K562 (cell line): ENCODE measurements around the gene SAPCD1. TPM values are rescaled to one million over a fixed set of nuclear protein-coding genes. Genes with fewer than 3 reads are reported as not detected.
A peak's percentile ranks its signal among the peaks of the same experiment; 100 is the strongest.

Source experiments
- FIP1L1 ChIP-seq: fragments of 200-400 bp; formaldehyde crosslinking; IDR thresholded peaks from 2 replicates; pipeline ENCODE4 v1.6.1; 2018; ENCODE audit warnings: mild to moderate bottlenecking, low read depth, low read length; ENCODE audit not compliant: poor library complexity, severe bottlenecking
- HEY1 ChIP-seq: fragments of 250-450 bp; sonication (Bioruptor Pico); IDR thresholded peaks from 2 replicates; pipeline ENCODE4 v1.5.0; 2020; ENCODE audit warnings: mild to moderate bottlenecking, moderate library complexity, borderline replicate concordance
- HOXB6 ChIP-seq: fragments of 250-450 bp; sonication (Bioruptor Pico); IDR thresholded peaks from 2 replicates; pipeline ENCODE4 v1.5.1; 2022; ENCODE audit warnings: mild to moderate bottlenecking, borderline replicate concordance
- NR2C2 ChIP-seq, 2 experiments: fragments of 200-800 bp in 1 of 2; sonication (Bioruptor generic) in 1 of 2; sonication (generic) in 1 of 2; formaldehyde crosslinking in 1 of 2; IDR thresholded peaks; 2 replicates each; pipeline versions ENCODE4 v1.6.1 to v1.8.0; 2016 to 2022; ENCODE audit warnings: mild to moderate bottlenecking in 1 of 2, missing compliant biosample characterization in 1 of 2, missing genetic modification characterization in 1 of 2, missing genetic modification reagents in 1 of 2
- PHB ChIP-seq: fragments of 250-450 bp; sonication (Bioruptor Pico); IDR thresholded peaks from 2 replicates; pipeline ENCODE4 v1.5.0; 2021
- RB1 ChIP-seq: fragments of 450-650 bp; IDR thresholded peaks from 2 replicates; pipeline ENCODE4 v1.6.1; 2017; ENCODE audit warnings: low read depth, mild to moderate bottlenecking
- RHOXF2B ChIP-seq: fragments of 250-450 bp; sonication (Bioruptor Pico); conservative IDR thresholded peaks from 2 replicates; pipeline ENCODE4 v1.5.1; 2021
- SLC30A9 ChIP-seq: fragments of 250-450 bp; sonication (Bioruptor Pico); IDR thresholded peaks from 2 replicates; pipeline ENCODE4 v1.8.0; 2022; ENCODE audit warnings: mild to moderate bottlenecking, moderate library complexity
- ZNF263 ChIP-seq: sonication (generic); formaldehyde crosslinking; IDR thresholded peaks from 2 replicates; pipeline ENCODE4 v1.8.0; 2022; ENCODE audit warnings: mild to moderate bottlenecking, missing genetic modification reagents, borderline replicate concordance
- ZNF274 ChIP-seq: IDR thresholded peaks from 2 replicates; pipeline ENCODE4 v1.6.1; 2011; ENCODE audit warnings: low read depth, mild to moderate bottlenecking, low read length, moderate library complexity, borderline replicate concordance
- ZNF445 ChIP-seq: fragments of 250-450 bp; sonication (Bioruptor Pico); IDR thresholded peaks from 2 replicates; pipeline ENCODE4 v1.4.0; 2020; ENCODE audit warnings: low read depth, mild to moderate bottlenecking, moderate library complexity
- ZNF695 ChIP-seq: fragments of 450-650 bp; formaldehyde crosslinking; IDR thresholded peaks from 2 replicates; pipeline ENCODE4 v1.4.0; 2020; ENCODE audit warnings: mild to moderate bottlenecking, moderate library complexity
- ZNF79 ChIP-seq: fragments of 250-450 bp; sonication (Bioruptor Pico); IDR thresholded peaks from 2 replicates; pipeline ENCODE4 v1.4.0; 2020; ENCODE audit warnings: low read depth, mild to moderate bottlenecking, moderate library complexity
- polyA plus RNA-seq, 8 experiments: library from polyadenylated mRNA; depleted of rRNA in 4 of 8; stranded (reverse) in 5 of 8; unstranded in 3 of 8; fragments of >200 nt; fragmentation: Nextera tagmentation in 2 of 8; fragmentation: Illumina TruSeq in 1 of 8; extraction: Ambion mirVana in 2 of 8; extraction: Trizol in 1 of 8; gene quantifications; 2 replicates each; pipeline versions ENCODE4 v1.2.1 to v1.2.3, GENCODE V29; 2011 to 2014; ENCODE audit warnings: inconsistent platforms in 1 of 8, missing spikeins in 1 of 8
- total RNA-seq, 7 experiments: library from RNA; depleted of rRNA in 6 of 7; stranded (reverse); fragments of >200 nt in 6 of 7; fragmentation: Illumina TruSeq in 2 of 7; extraction: Trizol in 2 of 7; gene quantifications; 2 replicates each; pipeline versions ENCODE4 v1.2.1 to v1.2.3, GENCODE V29; 2011 to 2021; ENCODE audit warnings: low replicate concordance in 1 of 7
- TF ChIP-seq, protein P1 (sequence below): fragments of 200-600 bp; sonication (generic); IDR thresholded peaks from one replicate; pipeline ENCODE4 v1.6.1; 2012; ENCODE audit warnings: mild to moderate bottlenecking, low read depth, low read length, inconsistent platforms
- TF ChIP-seq, protein P2 (sequence below): sonication (generic); formaldehyde crosslinking; IDR thresholded peaks from 2 replicates; pipeline ENCODE4 v1.8.0; 2023; ENCODE audit warnings: mild to moderate bottlenecking, missing genetic modification reagents

The SAPCD1 gene
- total and polyA plus RNA-seq, 9 of the 15 experiments (the other 6 are each of a cell fraction or from before 2014, with no cell fraction given), result 2.6 to 30.2 (median 7.4) TPM

DNA sequence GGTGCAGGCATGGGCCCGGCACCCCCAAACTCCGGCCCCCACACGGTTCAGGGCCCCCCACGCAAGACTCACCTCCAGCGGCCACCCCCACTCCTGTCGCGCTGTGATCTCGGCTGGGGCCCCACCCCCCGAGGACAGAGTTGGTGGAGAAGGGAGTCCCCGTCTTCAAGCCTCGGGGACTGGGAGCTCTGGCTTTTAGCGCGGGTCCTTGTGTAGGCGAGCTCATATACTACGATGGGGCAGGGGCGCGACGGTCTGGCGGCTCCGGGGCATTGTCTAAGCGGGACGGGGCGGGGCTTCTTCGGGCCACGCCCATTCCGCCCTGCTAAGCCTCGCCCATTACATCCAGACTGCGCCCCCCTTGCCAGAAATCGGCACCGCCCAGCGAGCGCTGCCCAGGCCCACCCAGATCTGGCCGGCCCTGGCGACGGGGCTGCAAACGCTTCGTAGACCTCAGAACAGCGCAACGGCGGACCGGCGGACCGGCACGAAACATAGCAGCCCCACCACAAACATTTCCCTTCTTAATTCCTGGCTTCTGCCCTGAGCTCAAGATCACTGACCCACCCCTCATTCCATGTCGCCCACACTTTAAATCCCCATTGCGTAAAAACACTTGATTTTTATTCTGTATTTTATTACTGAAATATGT lies 32.4 kb upstream of the SAPCD1 start (continued):
- TF ChIP-seq, protein P1, sequence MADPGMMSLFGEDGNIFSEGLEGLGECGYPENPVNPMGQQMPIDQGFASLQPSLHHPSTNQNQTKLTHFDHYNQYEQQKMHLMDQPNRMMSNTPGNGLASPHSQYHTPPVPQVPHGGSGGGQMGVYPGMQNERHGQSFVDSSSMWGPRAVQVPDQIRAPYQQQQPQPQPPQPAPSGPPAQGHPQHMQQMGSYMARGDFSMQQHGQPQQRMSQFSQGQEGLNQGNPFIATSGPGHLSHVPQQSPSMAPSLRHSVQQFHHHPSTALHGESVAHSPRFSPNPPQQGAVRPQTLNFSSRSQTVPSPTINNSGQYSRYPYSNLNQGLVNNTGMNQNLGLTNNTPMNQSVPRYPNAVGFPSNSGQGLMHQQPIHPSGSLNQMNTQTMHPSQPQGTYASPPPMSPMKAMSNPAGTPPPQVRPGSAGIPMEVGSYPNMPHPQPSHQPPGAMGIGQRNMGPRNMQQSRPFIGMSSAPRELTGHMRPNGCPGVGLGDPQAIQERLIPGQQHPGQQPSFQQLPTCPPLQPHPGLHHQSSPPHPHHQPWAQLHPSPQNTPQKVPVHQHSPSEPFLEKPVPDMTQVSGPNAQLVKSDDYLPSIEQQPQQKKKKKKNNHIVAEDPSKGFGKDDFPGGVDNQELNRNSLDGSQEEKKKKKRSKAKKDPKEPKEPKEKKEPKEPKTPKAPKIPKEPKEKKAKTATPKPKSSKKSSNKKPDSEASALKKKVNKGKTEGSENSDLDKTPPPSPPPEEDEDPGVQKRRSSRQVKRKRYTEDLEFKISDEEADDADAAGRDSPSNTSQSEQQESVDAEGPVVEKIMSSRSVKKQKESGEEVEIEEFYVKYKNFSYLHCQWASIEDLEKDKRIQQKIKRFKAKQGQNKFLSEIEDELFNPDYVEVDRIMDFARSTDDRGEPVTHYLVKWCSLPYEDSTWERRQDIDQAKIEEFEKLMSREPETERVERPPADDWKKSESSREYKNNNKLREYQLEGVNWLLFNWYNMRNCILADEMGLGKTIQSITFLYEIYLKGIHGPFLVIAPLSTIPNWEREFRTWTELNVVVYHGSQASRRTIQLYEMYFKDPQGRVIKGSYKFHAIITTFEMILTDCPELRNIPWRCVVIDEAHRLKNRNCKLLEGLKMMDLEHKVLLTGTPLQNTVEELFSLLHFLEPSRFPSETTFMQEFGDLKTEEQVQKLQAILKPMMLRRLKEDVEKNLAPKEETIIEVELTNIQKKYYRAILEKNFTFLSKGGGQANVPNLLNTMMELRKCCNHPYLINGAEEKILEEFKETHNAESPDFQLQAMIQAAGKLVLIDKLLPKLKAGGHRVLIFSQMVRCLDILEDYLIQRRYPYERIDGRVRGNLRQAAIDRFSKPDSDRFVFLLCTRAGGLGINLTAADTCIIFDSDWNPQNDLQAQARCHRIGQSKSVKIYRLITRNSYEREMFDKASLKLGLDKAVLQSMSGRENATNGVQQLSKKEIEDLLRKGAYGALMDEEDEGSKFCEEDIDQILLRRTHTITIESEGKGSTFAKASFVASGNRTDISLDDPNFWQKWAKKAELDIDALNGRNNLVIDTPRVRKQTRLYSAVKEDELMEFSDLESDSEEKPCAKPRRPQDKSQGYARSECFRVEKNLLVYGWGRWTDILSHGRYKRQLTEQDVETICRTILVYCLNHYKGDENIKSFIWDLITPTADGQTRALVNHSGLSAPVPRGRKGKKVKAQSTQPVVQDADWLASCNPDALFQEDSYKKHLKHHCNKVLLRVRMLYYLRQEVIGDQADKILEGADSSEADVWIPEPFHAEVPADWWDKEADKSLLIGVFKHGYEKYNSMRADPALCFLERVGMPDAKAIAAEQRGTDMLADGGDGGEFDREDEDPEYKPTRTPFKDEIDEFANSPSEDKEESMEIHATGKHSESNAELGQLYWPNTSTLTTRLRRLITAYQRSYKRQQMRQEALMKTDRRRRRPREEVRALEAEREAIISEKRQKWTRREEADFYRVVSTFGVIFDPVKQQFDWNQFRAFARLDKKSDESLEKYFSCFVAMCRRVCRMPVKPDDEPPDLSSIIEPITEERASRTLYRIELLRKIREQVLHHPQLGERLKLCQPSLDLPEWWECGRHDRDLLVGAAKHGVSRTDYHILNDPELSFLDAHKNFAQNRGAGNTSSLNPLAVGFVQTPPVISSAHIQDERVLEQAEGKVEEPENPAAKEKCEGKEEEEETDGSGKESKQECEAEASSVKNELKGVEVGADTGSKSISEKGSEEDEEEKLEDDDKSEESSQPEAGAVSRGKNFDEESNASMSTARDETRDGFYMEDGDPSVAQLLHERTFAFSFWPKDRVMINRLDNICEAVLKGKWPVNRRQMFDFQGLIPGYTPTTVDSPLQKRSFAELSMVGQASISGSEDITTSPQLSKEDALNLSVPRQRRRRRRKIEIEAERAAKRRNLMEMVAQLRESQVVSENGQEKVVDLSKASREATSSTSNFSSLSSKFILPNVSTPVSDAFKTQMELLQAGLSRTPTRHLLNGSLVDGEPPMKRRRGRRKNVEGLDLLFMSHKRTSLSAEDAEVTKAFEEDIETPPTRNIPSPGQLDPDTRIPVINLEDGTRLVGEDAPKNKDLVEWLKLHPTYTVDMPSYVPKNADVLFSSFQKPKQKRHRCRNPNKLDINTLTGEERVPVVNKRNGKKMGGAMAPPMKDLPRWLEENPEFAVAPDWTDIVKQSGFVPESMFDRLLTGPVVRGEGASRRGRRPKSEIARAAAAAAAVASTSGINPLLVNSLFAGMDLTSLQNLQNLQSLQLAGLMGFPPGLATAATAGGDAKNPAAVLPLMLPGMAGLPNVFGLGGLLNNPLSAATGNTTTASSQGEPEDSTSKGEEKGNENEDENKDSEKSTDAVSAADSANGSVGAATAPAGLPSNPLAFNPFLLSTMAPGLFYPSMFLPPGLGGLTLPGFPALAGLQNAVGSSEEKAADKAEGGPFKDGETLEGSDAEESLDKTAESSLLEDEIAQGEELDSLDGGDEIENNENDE, result peak; percentile 27
- TF ChIP-seq ZNF79, result no peak; the same call in 1 of the 2 replicates
- TF ChIP-seq ZNF263 (CRISPR knock-in tag), result no peak
- peak; percentile 97 for TF ChIP-seq ZNF695 (CRISPR knock-in tag)
- TF ChIP-seq PHB, result peak; percentile 100
- peak; percentile 97 for TF ChIP-seq HEY1 (CRISPR knock-in tag)
- 0 out of 2 replicates have a peak, but pooled peaks have one; percentile 6 for TF ChIP-seq NR2C2 (CRISPR knock-in tag; IDR thresholded peaks at IDR 0.05)
- TF ChIP-seq NR2C2 (tag; IDR thresholded peaks at IDR 0.05), result no peak
- TF ChIP-seq ZNF274, result 0 out of 2 replicates have a peak, but pooled peaks have one; percentile 33
- peak; percentile 72 for TF ChIP-seq HOXB6 (CRISPR knock-in tag)
- TF ChIP-seq ZNF445 (CRISPR knock-in tag), result peak; percentile 97
- peak; percentile 98 for TF ChIP-seq FIP1L1
- TF ChIP-seq RHOXF2B (CRISPR knock-in tag), result peak; percentile 98
- TF ChIP-seq, protein P2, sequence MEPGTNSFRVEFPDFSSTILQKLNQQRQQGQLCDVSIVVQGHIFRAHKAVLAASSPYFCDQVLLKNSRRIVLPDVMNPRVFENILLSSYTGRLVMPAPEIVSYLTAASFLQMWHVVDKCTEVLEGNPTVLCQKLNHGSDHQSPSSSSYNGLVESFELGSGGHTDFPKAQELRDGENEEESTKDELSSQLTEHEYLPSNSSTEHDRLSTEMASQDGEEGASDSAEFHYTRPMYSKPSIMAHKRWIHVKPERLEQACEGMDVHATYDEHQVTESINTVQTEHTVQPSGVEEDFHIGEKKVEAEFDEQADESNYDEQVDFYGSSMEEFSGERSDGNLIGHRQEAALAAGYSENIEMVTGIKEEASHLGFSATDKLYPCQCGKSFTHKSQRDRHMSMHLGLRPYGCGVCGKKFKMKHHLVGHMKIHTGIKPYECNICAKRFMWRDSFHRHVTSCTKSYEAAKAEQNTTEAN (CRISPR knock-in tag), result peak; percentile 83
- 0 out of 2 replicates have a peak, but pooled peaks have one; percentile 74 for TF ChIP-seq SLC30A9 (CRISPR knock-in tag)
- TF ChIP-seq RB1, result no peak
